ENCODE measurements around the gene ATP6V1G2. TPM values are rescaled to one million over a fixed set of nuclear protein-coding genes. Genes with fewer than 3 reads are reported as not detected.

Gene ATP6V1G2
- total and polyA plus RNA-seq, 2 experiments from 2014 or later: 2.4 to 2.7 TPM

DNA sequence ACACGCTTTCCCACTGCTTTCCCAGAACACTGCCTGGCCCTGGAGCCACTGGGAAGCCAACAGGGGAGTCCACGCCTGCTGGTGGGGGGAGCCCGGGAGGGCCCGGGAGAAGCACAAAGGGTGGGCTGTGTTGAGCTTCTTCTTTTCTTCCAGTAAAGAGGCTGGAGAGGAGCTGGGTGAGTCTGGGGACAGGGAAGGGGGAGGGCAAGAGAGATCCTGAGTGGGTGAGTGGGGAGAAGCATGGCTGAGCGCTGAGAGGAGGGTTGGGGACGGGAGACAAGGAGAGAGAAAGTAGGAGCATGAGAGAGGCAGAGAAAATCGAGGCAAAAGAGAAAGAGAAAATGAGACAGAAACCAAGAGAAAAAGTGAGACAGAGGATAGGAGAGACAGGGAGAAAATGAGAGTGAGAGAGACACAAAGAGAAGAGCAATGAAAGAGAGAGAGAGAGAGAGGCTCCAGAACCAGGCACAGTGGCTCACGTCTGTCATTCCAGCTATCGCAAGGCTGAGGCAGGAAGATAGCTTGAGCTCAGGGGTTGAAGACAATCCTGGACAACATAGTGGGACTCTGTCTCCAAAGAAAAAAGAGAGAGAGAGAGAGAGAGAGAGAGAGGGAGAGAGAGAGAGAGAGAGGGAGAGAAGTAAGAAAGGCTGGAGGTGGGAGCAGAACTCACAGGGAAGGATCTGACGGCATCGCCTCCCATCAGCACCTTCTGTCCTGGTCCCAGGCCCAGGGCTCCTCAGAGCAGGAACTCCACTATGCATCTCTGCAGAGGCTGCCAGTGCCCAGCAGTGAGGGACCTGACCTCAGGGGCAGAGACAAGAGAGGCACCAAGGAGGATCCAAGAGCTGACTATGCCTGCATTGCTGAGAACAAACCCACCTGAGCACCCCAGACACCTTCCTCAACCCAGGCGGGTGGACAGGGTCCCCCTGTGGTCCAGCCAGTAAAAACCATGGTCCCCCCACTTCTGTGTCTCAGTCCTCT, 41.7 kb upstream of the ATP6V1G2 start:
- Mint-ChIP-seq H3K4me3 (no peak overlapping the region; the same call in 2 of the 3 replicates), H3K27ac (no peak overlapping the region), H3K9me3 (no peaks in the 10 kb centered on the region), H3K27me3 (ENCODE audit: insufficient read depth, low read depth, poor library complexity) (peaks cover 12% of the 10 kb centered on the region), H3K4me1 (peaks cover 6% of the 10 kb centered on the region; the same call in 2 of the 3 replicates), H3K36me3 (ENCODE audit: low read depth) (no peaks in the 10 kb centered on the region; the same call in 2 of the 3 replicates)
- H3K79me2 ChIP-seq (replicated peaks; ENCODE audit: insufficient read depth): no peaks in the 10 kb centered on the region
- no peaks in the 10 kb centered on the region for H3K4me1 ChIP-seq (ENCODE audit: insufficient read depth)
- 0 out of 2 replicates have a peak overlapping the region, but pooled peaks have one; percentile 10 for H2AFZ ChIP-seq
- H4K20me1 ChIP-seq (replicated peaks; ENCODE audit: insufficient read depth): no peaks in the 10 kb centered on the region
- H3K27ac ChIP-seq (ENCODE audit: low read depth): no peak overlapping the region
- ATAC-seq (no peak; the same call in 2 of the 3 replicates), DNase-seq (ENCODE audit: low spot score) (no peak)
- no peak overlapping the region for H3K4me2 ChIP-seq
- H3K4me3 ChIP-seq: no peak overlapping the region
- TF ChIP-seq, protein P1, sequence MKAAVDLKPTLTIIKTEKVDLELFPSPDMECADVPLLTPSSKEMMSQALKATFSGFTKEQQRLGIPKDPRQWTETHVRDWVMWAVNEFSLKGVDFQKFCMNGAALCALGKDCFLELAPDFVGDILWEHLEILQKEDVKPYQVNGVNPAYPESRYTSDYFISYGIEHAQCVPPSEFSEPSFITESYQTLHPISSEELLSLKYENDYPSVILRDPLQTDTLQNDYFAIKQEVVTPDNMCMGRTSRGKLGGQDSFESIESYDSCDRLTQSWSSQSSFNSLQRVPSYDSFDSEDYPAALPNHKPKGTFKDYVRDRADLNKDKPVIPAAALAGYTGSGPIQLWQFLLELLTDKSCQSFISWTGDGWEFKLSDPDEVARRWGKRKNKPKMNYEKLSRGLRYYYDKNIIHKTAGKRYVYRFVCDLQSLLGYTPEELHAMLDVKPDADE (IDR thresholded peaks at IDR 0.05): no peak
- no peak for TF ChIP-seq CTCF (conservative IDR thresholded peaks at IDR 0.05; ENCODE audit: low read depth in 2 of 2)
- TF ChIP-seq, protein P2, sequence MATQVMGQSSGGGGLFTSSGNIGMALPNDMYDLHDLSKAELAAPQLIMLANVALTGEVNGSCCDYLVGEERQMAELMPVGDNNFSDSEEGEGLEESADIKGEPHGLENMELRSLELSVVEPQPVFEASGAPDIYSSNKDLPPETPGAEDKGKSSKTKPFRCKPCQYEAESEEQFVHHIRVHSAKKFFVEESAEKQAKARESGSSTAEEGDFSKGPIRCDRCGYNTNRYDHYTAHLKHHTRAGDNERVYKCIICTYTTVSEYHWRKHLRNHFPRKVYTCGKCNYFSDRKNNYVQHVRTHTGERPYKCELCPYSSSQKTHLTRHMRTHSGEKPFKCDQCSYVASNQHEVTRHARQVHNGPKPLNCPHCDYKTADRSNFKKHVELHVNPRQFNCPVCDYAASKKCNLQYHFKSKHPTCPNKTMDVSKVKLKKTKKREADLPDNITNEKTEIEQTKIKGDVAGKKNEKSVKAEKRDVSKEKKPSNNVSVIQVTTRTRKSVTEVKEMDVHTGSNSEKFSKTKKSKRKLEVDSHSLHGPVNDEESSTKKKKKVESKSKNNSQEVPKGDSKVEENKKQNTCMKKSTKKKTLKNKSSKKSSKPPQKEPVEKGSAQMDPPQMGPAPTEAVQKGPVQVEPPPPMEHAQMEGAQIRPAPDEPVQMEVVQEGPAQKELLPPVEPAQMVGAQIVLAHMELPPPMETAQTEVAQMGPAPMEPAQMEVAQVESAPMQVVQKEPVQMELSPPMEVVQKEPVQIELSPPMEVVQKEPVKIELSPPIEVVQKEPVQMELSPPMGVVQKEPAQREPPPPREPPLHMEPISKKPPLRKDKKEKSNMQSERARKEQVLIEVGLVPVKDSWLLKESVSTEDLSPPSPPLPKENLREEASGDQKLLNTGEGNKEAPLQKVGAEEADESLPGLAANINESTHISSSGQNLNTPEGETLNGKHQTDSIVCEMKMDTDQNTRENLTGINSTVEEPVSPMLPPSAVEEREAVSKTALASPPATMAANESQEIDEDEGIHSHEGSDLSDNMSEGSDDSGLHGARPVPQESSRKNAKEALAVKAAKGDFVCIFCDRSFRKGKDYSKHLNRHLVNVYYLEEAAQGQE (IDR thresholded peaks at IDR 0.05; ENCODE audit: unreplicated experiment): no peak
- no peak for TF ChIP-seq CREB1 (CRISPR knock-in tag; IDR thresholded peaks at IDR 0.05; ENCODE audit: low read depth)
- TF ChIP-seq ZNF331 (CRISPR knock-in tag; IDR thresholded peaks at IDR 0.05; ENCODE audit: low read depth): no peak
- TF ChIP-seq EZH2phosphoT487 (IDR thresholded peaks at IDR 0.05; ENCODE audit: unreplicated experiment): no peak
- no peak for TF ChIP-seq NANOG (IDR thresholded peaks at IDR 0.05; ENCODE audit: borderline replicate concordance)
- no peak for TF ChIP-seq ZNF114 (CRISPR knock-in tag; IDR thresholded peaks at IDR 0.05)
- TF ChIP-seq POLR2AphosphoS5 (IDR thresholded peaks at IDR 0.05; ENCODE audit: low read depth): no peak
- TF ChIP-seq JUNB (IDR thresholded peaks at IDR 0.05; ENCODE audit: unreplicated experiment): no peak
- TF ChIP-seq, protein P3, sequence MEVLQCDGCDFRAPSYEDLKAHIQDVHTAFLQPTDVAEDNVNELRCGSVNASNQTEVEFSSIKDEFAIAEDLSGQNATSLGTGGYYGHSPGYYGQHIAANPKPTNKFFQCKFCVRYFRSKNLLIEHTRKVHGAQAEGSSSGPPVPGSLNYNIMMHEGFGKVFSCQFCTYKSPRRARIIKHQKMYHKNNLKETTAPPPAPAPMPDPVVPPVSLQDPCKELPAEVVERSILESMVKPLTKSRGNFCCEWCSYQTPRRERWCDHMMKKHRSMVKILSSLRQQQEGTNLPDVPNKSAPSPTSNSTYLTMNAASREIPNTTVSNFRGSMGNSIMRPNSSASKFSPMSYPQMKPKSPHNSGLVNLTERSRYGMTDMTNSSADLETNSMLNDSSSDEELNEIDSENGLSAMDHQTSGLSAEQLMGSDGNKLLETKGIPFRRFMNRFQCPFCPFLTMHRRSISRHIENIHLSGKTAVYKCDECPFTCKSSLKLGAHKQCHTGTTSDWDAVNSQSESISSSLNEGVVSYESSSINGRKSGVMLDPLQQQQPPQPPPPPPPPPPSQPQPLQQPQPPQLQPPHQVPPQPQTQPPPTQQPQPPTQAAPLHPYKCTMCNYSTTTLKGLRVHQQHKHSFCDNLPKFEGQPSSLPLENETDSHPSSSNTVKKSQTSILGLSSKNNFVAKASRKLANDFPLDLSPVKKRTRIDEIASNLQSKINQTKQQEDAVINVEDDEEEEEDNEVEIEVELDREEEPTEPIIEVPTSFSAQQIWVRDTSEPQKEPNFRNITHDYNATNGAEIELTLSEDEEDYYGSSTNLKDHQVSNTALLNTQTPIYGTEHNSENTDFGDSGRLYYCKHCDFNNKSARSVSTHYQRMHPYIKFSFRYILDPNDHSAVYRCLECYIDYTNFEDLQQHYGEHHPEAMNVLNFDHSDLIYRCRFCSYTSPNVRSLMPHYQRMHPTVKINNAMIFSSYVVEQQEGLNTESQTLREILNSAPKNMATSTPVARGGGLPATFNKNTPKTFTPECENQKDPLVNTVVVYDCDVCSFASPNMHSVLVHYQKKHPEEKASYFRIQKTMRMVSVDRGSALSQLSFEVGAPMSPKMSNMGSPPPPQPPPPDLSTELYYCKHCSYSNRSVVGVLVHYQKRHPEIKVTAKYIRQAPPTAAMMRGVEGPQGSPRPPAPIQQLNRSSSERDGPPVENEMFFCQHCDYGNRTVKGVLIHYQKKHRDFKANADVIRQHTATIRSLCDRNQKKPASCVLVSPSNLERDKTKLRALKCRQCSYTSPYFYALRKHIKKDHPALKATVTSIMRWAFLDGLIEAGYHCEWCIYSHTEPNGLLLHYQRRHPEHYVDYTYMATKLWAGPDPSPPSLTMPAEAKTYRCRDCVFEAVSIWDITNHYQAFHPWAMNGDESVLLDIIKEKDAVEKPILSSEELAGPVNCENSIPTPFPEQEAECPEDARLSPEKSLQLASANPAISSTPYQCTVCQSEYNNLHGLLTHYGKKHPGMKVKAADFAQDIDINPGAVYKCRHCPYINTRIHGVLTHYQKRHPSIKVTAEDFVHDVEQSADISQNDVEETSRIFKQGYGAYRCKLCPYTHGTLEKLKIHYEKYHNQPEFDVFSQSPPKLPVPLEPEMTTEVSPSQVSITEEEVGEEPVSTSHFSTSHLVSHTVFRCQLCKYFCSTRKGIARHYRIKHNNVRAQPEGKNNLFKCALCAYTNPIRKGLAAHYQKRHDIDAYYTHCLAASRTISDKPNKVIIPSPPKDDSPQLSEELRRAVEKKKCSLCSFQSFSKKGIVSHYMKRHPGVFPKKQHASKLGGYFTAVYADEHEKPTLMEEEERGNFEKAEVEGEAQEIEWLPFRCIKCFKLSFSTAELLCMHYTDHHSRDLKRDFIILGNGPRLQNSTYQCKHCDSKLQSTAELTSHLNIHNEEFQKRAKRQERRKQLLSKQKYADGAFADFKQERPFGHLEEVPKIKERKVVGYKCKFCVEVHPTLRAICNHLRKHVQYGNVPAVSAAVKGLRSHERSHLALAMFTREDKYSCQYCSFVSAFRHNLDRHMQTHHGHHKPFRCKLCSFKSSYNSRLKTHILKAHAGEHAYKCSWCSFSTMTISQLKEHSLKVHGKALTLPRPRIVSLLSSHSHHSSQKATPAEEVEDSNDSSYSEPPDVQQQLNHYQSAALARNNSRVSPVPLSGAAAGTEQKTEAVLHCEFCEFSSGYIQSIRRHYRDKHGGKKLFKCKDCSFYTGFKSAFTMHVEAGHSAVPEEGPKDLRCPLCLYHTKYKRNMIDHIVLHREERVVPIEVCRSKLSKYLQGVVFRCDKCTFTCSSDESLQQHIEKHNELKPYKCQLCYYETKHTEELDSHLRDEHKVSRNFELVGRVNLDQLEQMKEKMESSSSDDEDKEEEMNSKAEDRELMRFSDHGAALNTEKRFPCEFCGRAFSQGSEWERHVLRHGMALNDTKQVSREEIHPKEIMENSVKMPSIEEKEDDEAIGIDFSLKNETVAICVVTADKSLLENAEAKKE (CRISPR knock-in tag; IDR thresholded peaks at IDR 0.05): no peak
- no peak for TF ChIP-seq EZH2 (IDR thresholded peaks at IDR 0.05; ENCODE audit: low read depth, unreplicated experiment)
- no peak for TF ChIP-seq STAT1 (IDR thresholded peaks at IDR 0.05; ENCODE audit: unreplicated experiment)
- H3K36me3 ChIP-seq (ENCODE audit: insufficient read depth): no peaks in the 10 kb centered on the region
- H3K9me2 ChIP-seq (ENCODE audit: insufficient read depth): no peaks in the 10 kb centered on the region
- H3F3A ChIP-seq (replicated peaks; ENCODE audit: low read depth): no peaks in the 10 kb centered on the region
- H3K27me3 ChIP-seq (ENCODE audit: insufficient read depth): no peaks in the 10 kb centered on the region

All from GM23338 (cell line).